Adrenal gland (tissue), 5 donors: ENCODE data around the gene SEC62.

Experiments used
- CTCF ChIP-seq, 6 experiments: fragments of 450-650 bp in 4 of 6; fragments of 200-600 bp in 2 of 6; sonication (generic) in 1 of 6; IDR thresholded peaks; 1 replicate in 5 of 6; 2 replicates in 1 of 6; pipeline versions ENCODE4 v1.5.1 to v1.8.0; 2016 to 2021; ENCODE audit warnings: antibody characterized with exemption in 6 of 6, mild to moderate bottlenecking in 2 of 6, moderate library complexity in 1 of 6
- POLR2A ChIP-seq, 2 donors: fragments of 450-650 bp; IDR thresholded peaks; one replicate each; pipeline ENCODE4 v1.6.1; 2017; ENCODE audit warnings: antibody characterized with exemption in 2 of 2, mild to moderate bottlenecking in 2 of 2, moderate library complexity in 1 of 2
- donor health status: DM: no; HTN: no; CAD: no.

DNA sequence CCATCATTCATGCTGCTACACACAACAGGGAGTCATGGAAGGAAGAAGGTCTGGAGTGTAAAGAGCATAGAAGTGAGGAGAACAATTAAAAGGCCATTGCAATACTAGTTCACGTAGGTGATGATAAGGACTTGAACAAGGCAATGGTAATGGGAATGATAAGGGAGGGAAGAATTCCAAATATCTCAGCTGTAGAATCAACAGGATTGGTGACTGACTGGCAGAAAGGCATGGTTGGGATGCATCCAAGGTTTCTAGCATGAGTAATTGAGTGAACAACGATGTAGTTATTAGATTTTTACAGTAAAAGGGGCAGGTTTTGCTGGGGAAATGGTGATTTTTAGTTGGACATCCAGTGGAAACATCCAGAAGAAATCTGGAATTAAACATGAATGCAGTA, 2.4 kb upstream of the SEC62 start:
- TF ChIP-seq CTCF (IDR thresholded peaks at IDR 0.05) (no peak), POLR2A (IDR thresholded peaks at IDR 0.05) (no peak)
